ENCODE data around the gene IL17RC. TPM values are rescaled to one million over a fixed set of nuclear protein-coding genes. Genes with fewer than 3 reads are reported as not detected.
"Not testable (repeated sequence)": the region's sequence is repeated elsewhere in the genome, so short reads cannot be mapped to it uniquely, and the experiment has no call there.

Gene IL17RC
- total and polyA plus RNA-seq, 2 of the 4 experiments (the other 2 are of a cell fraction) = 20.8 to 28.3 TPM

- H2BK5ac ChIP-seq (ENCODE audit: low read depth, low read length, poor library complexity, severe bottlenecking); CTCF ChIA-PET; H3K27me3 ChIP-seq (ENCODE audit: control insufficient read depth, insufficient read depth, low read length); H3K79me1 ChIP-seq (ENCODE audit: low read depth in 1 of 2, low read length in 2 of 2); H2BK120ac ChIP-seq (ENCODE audit: low read depth, low read length); H2AFZ ChIP-seq (replicated peaks; ENCODE audit: low read length, poor library complexity); ATAC-seq (ENCODE audit: low read depth); H3K9me1 ChIP-seq (ENCODE audit: insufficient read depth, low read length); H3K4ac ChIP-seq (ENCODE audit: low read depth, low read length); H2AK9ac ChIP-seq (replicated peaks; ENCODE audit: low read depth, low read length, poor library complexity); H3K14ac ChIP-seq (replicated peaks; ENCODE audit: low read depth, low read length); H3K4me2 ChIP-seq (ENCODE audit: low read depth, low read length); in situ Hi-C loops (cut with MboI; ENCODE audit: low sequenced_read_pairs); H4K5ac ChIP-seq (ENCODE audit: low read depth, low read length); H3K36me3 ChIP-seq (ENCODE audit: control insufficient read depth, insufficient read depth, low read length); H4K20me1 ChIP-seq (ENCODE audit: insufficient read depth, low read length); POLR2A ChIA-PET (ENCODE audit: unreplicated experiment); H3K9me3 ChIP-seq (ENCODE audit: control insufficient read depth, insufficient read depth, low read length); DNase-seq; H3K4me3 ChIP-seq (ENCODE audit: insufficient read depth, low read depth, low read length); H3K4me1 ChIP-seq (ENCODE audit: control insufficient read depth, insufficient read depth, low read length); H2AK5ac ChIP-seq (ENCODE audit: low read depth, low read length); H4K8ac ChIP-seq (ENCODE audit: low read depth in 2 of 2, low read length in 2 of 2); H3K27ac ChIP-seq (ENCODE audit: insufficient read depth, low read length); intact Hi-C loops (cut with micrococcal nuclease); BruUV-seq (replicated peaks); H3K23ac ChIP-seq (ENCODE audit: low read depth, low read length); H2BK20ac ChIP-seq (ENCODE audit: low read depth, low read length); H3K18ac ChIP-seq (ENCODE audit: low read depth, low read length); dilution Hi-C loops (cut with HindIII; ENCODE audit: low sequenced_read_pairs, unreplicated experiment); H2BK15ac ChIP-seq (ENCODE audit: low read depth, low read length); H4K91ac ChIP-seq (ENCODE audit: insufficient read depth, low read depth, low read length); H3K9ac ChIP-seq (ENCODE audit: low read depth, low read length); H3K56ac ChIP-seq (ENCODE audit: extremely low read depth, insufficient read depth, low read length): not testable (repeated sequence)
- WGBS, 2 experiments (ENCODE audit: extremely low coverage in 2 of 2, insufficient read length in 1 of 2) = 86% methylated on average over 8 of the region's 32 CpGs; no CpG with 5 or more reads in 1 of the 2 experiments
Measured at GRCh38 chr3:9939906-9940305, 23.0 kb downstream of the IL17RC start.
